ENCODE data around the gene LRRC26. TPM values are rescaled to one million over a fixed set of nuclear protein-coding genes. Genes with fewer than 3 reads are reported as not detected.
A peak's percentile ranks its signal among the peaks of the same experiment; 100 is the strongest.
"Not testable (repeated sequence)": the region's sequence is repeated elsewhere in the genome, so short reads cannot be mapped to it uniquely, and the experiment has no call there.

LRRC26 gene
- total RNA-seq, 1 donor from 2014 or later = not detected

- intact Hi-C loops (cut with DNase I) = no loop called here
- DNase-seq (peak; percentile 96), ATAC-seq (ENCODE audit: poor library complexity) (peak; percentile 99)
Observed at GRCh38 chr9:137129456-137130175, 40.2 kb downstream of the LRRC26 start.

DNA sequence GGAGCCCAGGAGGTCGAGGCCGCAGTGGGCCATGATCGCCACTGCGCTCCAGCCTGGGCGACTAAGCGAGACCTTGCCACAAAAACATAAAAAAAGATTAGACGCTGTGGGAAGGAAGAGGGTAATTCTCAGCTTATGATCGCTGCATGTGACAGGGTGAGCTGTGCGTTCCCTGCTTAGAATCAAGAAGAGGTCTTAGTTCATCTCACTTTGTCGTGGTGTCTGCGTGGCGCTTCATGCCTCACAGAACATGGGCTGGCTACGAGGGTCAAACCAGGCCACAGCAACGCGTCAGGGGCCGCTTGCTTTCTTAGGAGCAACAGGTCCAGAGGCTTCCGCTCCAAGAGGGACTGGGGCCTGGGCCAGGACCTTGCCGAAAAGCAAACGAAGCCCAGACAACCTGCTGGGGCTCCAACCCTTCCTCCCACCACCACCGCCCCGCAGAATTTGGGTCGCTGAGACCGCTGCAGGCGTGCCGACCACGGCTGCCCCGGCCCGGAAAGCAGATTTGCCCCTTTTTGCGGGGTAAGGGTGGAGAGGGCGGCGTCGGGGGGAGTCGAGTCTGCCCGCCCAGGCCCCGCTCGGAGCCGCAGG is 40.9 kb downstream of the LRRC26 start:
- intact Hi-C loops (cut with DNase I) = no loop called here
- DNase-seq = peak; percentile 44
- ATAC-seq (ENCODE audit: poor library complexity) = peak; percentile 30

DNA sequence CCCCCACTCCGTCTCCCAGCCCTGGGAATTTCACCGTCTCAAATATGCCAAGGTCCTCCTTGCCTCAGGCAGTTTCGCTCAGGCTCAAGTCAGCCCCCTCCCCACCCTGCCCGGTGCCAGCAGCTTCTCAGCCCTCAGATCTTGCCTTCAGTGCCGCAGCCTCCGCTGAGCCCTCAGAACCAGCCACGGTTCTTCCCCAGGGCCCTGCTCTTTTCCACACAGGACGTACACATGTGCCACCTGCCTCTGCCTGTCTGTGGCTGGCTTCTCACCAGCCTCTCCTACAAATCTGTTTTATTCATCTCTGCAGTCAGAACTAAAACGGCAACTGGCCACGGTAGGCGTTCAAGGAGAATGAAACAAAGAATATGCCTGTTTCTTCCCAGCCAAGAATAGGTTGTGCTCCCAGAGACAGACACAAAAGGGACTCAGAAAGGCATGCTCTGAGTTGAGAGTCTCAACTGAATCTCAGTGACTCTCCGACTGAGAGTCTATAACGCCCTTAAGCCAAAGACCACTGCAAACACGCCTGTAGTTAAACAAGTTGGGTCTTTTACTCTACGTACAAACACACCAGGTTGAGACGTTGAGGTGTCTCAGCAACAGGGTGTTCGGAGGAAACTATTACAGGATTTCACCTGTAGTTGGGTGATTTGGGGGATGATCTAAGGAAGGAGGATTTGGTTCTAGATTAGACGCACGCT is 41.5 kb downstream of the LRRC26 start:
- intact Hi-C loops (cut with DNase I) = no loop called here
- DNase-seq = no peak
- no peak for ATAC-seq (ENCODE audit: poor library complexity)

DNA sequence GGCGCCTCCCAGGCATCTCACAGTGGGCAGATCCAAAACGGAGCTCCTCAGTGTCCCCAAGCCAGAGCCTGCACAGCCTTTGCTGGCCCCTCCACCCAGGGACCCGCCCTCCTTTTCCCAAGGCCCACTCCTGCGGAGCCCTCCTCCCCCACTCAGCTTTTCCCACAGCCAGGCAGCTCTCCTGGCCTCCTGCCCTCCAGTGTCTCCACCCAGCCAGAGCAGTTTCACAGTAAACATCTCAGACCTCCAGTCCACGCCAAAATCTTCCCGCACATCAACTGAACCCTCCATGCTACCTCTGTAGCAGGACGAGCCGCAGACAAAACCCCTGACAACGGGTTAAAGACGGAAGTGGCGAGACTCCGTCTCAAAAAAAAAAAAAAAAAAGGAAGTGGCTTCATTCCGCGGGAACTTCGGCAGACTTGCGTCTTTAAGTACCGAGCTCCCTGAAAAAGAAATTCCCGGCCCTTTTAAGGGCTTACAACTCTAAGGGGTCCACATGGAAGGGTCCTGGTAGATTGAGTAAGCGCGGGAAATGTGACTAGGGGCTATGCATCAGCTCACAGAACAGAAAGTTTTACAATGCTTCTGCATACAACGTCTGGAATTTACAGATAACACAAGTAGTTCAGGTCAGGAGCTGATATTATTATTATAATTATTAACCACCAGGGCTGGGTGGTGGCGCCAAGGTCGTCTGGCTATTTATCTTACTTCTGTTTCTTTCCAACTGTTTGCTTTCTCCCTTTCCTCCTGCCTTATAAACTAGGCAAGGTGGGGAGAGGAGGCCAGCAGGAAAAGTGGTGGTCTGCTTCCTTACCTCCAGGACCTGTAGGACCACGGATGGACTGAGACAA is 42.3 kb downstream of the LRRC26 start:
- DNase-seq (peak; percentile 53), ATAC-seq (ENCODE audit: poor library complexity) (no peak)
- intact Hi-C loops (cut with DNase I) = no loop called here

DNA sequence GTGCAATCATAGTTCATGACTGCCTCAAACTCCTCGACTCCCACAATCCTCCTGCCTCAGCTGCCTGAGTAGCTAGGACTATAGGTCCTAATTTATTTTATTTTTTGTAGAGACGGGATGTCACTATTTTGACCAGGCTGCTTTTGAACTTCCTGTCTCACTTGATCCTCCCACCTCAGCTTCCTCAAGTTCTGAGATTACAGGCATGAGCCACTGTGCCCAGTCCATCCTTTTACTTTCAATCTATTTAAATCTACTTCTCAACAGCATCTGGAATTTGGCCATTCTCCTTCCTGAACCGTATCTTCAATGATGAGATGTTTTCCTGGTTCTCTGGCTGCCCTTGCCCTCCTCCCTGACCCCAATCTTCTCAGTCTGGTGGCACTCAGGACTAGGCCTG is 43.1 kb downstream of the LRRC26 start:
- intact Hi-C loops (cut with DNase I) = no loop called here
- ATAC-seq (ENCODE audit: poor library complexity) (no peak), DNase-seq (no peak)

- not testable (repeated sequence) for DNase-seq; ATAC-seq (ENCODE audit: poor library complexity)
Observed at GRCh38 chr9:137123952-137124462, 45.8 kb downstream of the LRRC26 start.

DNA sequence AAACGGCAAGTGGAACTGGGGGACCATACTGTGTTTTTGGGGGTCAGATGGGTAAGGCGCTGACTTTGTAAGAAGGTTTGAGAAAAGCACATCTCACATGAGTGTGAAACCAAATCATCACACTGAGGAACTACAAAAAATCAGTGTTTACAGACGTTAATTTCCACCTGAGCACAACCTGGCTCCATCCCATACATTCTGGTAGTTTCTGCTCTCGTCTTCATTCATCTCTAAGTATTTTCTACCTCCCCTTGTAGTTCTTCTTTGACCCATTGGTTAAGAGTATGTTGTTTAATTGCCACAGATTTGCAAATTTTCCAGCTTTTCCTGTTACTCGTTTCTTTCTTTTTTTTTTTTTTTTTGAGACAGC is 46.4 kb downstream of the LRRC26 start:
- ATAC-seq (ENCODE audit: poor library complexity) (no peak), DNase-seq (no peak)
- intact Hi-C loops (cut with DNase I) = no loop called here

More at GRCh38 chr9:137123952-137124462, 45.8 kb downstream of the LRRC26 start:
- intact Hi-C loops (cut with DNase I) = not testable (repeated sequence)

DNA sequence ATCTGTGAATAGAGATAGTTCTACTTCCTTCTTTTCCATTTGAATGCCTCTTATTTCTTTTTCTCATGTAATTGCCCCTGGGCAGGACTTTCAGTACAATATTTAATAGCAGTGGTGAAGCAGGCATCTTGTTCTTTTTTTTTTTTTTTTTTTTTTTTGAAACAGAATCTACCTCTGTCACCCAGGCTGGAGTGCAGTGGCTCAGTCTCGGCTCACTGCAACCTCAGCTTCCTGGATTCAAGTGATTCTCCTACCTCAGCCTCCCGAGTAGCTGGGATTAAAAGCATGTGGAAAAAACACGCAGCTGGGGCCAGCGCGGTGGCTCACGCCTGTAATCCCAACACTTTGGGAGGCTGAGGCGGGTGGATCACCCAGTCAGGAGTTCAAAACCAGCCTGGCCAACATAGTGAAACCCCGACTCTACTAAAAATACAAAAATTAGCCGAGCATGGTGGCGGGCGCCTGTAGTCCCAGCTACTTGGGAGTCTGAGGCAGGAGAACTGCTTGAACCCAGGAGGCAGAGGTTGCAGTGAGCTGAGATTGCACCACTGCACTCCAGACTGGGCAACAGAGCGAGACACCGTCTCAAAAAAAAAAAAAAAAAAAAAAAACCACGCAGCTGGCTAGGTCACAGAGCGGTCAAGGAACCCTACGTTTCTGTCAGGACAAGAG is 46.9 kb downstream of the LRRC26 start:
- intact Hi-C loops (cut with DNase I) = not testable (repeated sequence)

GRCh38 chr9:137121927-137122795 is 47.7 kb downstream of the LRRC26 start:
- ATAC-seq (ENCODE audit: poor library complexity); intact Hi-C loops (cut with DNase I); DNase-seq: not testable (repeated sequence)

More for the DNA sequence above, 46.9 kb downstream of the LRRC26 start:
- ATAC-seq (ENCODE audit: poor library complexity); DNase-seq: not testable (repeated sequence)

Small RNA genes within 50 kb of the gene (microRNA-seq; reads per million reads assigned to microRNA genes)
- not detected for gene MIR3621

Other genes with a start within 250 kb of the LRRC26 start
- 142 TPM for gene FBXW5, start 225.3 kb downstream of the LRRC26 start, total RNA-seq
- gene C8G, start 224.8 kb downstream of the LRRC26 start, total RNA-seq = 1.1 TPM
- gene LCN12, start 217.8 kb downstream of the LRRC26 start, total RNA-seq = 2.1 TPM
- gene PTGDS, start 192.5 kb downstream of the LRRC26 start, total RNA-seq = 6,152 TPM
- 9.7 TPM for gene LCNL1, start 187.1 kb downstream of the LRRC26 start, total RNA-seq
- 19.4 TPM for gene PAXX, start 177.6 kb downstream of the LRRC26 start, total RNA-seq
- gene CLIC3, start 173.5 kb downstream of the LRRC26 start, total RNA-seq = 2.7 TPM
- gene ABCA2, start 141.8 kb downstream of the LRRC26 start, total RNA-seq = 26.7 TPM
- not detected for gene FUT7, start 138.0 kb downstream of the LRRC26 start, total RNA-seq
- 59.1 TPM for gene NPDC1, start 123.9 kb downstream of the LRRC26 start, total RNA-seq
- gene ENTPD2, start 116.0 kb downstream of the LRRC26 start, total RNA-seq = 1.9 TPM
- 0.22 TPM for gene SAPCD2, start 99.5 kb downstream of the LRRC26 start, total RNA-seq
- 11.3 TPM for gene UAP1L1, start 92.5 kb downstream of the LRRC26 start, total RNA-seq
- gene MAN1B1, start 83.1 kb downstream of the LRRC26 start, total RNA-seq = 20.3 TPM
- 153 TPM for gene DPP7, start 55.3 kb downstream of the LRRC26 start, total RNA-seq
- not detected for gene GRIN1, start 30.9 kb downstream of the LRRC26 start, total RNA-seq
- not detected for gene TMEM210, start 2.0 kb upstream of the LRRC26 start, total RNA-seq
- gene ANAPC2, start 18.5 kb upstream of the LRRC26 start, total RNA-seq = 33.9 TPM
- gene SSNA1, start 18.6 kb upstream of the LRRC26 start, total RNA-seq = 73.7 TPM
- 19.0 TPM for gene TPRN, start 30.7 kb upstream of the LRRC26 start, total RNA-seq
- gene TMEM203, start 35.6 kb upstream of the LRRC26 start, total RNA-seq = 44.9 TPM
- 5.5 TPM for gene NDOR1, start 35.6 kb upstream of the LRRC26 start, total RNA-seq
- gene RNF208, start 52.2 kb upstream of the LRRC26 start, total RNA-seq = 24.8 TPM
- gene CYSRT1, start 55.1 kb upstream of the LRRC26 start, total RNA-seq = not detected
- not detected for gene RNF224, start 57.5 kb upstream of the LRRC26 start, total RNA-seq
- not detected for gene SLC34A3, start 60.9 kb upstream of the LRRC26 start, total RNA-seq
- gene TUBB4B, start 71.2 kb upstream of the LRRC26 start, total RNA-seq = 515 TPM
- 1.3 TPM for gene STPG3, start 81.2 kb upstream of the LRRC26 start, total RNA-seq
- 39.9 TPM for gene NELFB, start 85.3 kb upstream of the LRRC26 start, total RNA-seq
- 16.6 TPM for gene TOR4A, start 107.7 kb upstream of the LRRC26 start, total RNA-seq
- gene NRARP, start 132.2 kb upstream of the LRRC26 start, total RNA-seq = 4.4 TPM